GM12878 (cell line): ENCODE data around the gene KCNQ1.

Experiments
- CTCF ChIP-seq, 3 experiments: IDR thresholded peaks in 2 of 3; conservative IDR thresholded peaks in 1 of 3; 2 replicates each; pipeline ENCODE4 v1.5.1; 2011; ENCODE audit warnings: low read depth in 3 of 3, low read length in 3 of 3, mild to moderate bottlenecking in 3 of 3, control low read depth in 2 of 3, moderate library complexity in 2 of 3, inconsistent platforms in 1 of 3, mixed read lengths in 1 of 3; ENCODE audit not compliant: control insufficient read depth in 2 of 3, insufficient read depth in 1 of 3; ENCODE audit errors: extremely low read depth in 1 of 3
- EZH2 ChIP-seq: IDR thresholded peaks from 2 replicates; pipeline ENCODE4 v1.6.1; 2012; ENCODE audit warnings: low read depth, mild to moderate bottlenecking, control low read depth, inconsistent platforms, low read length, borderline replicate concordance; ENCODE audit not compliant: control insufficient read depth
- NFIC ChIP-seq: IDR thresholded peaks from 2 replicates; pipeline ENCODE4 v1.6.1; 2012; ENCODE audit warnings: low read depth, mild to moderate bottlenecking, inconsistent platforms, low read length, moderate library complexity
- NFXL1 ChIP-seq: fragments of 450-650 bp; IDR thresholded peaks from 2 replicates; pipeline ENCODE4 v1.6.1; 2017; ENCODE audit warnings: antibody characterized with exemption, mild to moderate bottlenecking, borderline replicate concordance
- POLR2AphosphoS5 ChIP-seq: IDR thresholded peaks from 2 replicates; pipeline ENCODE4 v1.6.1; 2011; ENCODE audit warnings: mild to moderate bottlenecking, low read length, inconsistent platforms
- SIN3A ChIP-seq: IDR thresholded peaks from 2 replicates; pipeline ENCODE4 v1.6.1; 2012; ENCODE audit warnings: low read depth, low read length, improper control_type of control experiment
- SP1 ChIP-seq: IDR thresholded peaks from one replicate; pipeline ENCODE4 v1.6.1; 2011; ENCODE audit warnings: low read depth, low read length
- SPI1 ChIP-seq: IDR thresholded peaks from 2 replicates; pipeline ENCODE4 v1.6.1; 2011; ENCODE audit warnings: low read depth, mild to moderate bottlenecking, low read length, moderate library complexity, borderline replicate concordance; ENCODE audit not compliant: insufficient read depth
- SRF ChIP-seq, 2 experiments: IDR thresholded peaks; 2 replicates each; pipeline ENCODE4 v1.6.1; 2011; ENCODE audit warnings: low read depth in 2 of 2, low read length in 2 of 2, mild to moderate bottlenecking in 1 of 2, moderate library complexity in 1 of 2
- TAF1 ChIP-seq: IDR thresholded peaks from 2 replicates; pipeline ENCODE4 v1.6.1; 2011; ENCODE audit warnings: mild to moderate bottlenecking, low read depth, low read length, borderline replicate concordance
- TF ChIP-seq, protein P1 (sequence below): IDR thresholded peaks from 2 replicates; pipeline ENCODE4 v1.6.1; 2012; ENCODE audit warnings: mild to moderate bottlenecking, low read depth, low read length
- TF ChIP-seq, protein P2 (sequence below): IDR thresholded peaks from 2 replicates; pipeline ENCODE4 v1.6.1; 2012; ENCODE audit warnings: low read depth, low read length, improper control_type of control experiment
- TF ChIP-seq, protein P3 (sequence below): fragments of 450-650 bp; IDR thresholded peaks from 2 replicates; pipeline ENCODE4 v1.6.1; 2017; ENCODE audit warnings: borderline replicate concordance

- TF ChIP-seq POLR2AphosphoS5 (no peak), CTCF (IDR thresholded peaks at IDR 0.05 in 2 of 3, conservative IDR thresholded peaks at IDR 0.05 in 1 of 3; ENCODE audit: control insufficient read depth in 2 of 3, extremely low read depth in 1 of 3, insufficient read depth in 1 of 3, low read depth in 3 of 3, low read length in 3 of 3) (no peak), EZH2 (no peak), SRF (IDR thresholded peaks at IDR 0.05; ENCODE audit: low read depth in 2 of 2, low read length in 2 of 2) (no peak), NFXL1 (no peak), TAF1 (no peak), SIN3A (no peak), SPI1 (no peak), NFIC (no peak), SP1 (no peak)
- TF ChIP-seq, protein P1, sequence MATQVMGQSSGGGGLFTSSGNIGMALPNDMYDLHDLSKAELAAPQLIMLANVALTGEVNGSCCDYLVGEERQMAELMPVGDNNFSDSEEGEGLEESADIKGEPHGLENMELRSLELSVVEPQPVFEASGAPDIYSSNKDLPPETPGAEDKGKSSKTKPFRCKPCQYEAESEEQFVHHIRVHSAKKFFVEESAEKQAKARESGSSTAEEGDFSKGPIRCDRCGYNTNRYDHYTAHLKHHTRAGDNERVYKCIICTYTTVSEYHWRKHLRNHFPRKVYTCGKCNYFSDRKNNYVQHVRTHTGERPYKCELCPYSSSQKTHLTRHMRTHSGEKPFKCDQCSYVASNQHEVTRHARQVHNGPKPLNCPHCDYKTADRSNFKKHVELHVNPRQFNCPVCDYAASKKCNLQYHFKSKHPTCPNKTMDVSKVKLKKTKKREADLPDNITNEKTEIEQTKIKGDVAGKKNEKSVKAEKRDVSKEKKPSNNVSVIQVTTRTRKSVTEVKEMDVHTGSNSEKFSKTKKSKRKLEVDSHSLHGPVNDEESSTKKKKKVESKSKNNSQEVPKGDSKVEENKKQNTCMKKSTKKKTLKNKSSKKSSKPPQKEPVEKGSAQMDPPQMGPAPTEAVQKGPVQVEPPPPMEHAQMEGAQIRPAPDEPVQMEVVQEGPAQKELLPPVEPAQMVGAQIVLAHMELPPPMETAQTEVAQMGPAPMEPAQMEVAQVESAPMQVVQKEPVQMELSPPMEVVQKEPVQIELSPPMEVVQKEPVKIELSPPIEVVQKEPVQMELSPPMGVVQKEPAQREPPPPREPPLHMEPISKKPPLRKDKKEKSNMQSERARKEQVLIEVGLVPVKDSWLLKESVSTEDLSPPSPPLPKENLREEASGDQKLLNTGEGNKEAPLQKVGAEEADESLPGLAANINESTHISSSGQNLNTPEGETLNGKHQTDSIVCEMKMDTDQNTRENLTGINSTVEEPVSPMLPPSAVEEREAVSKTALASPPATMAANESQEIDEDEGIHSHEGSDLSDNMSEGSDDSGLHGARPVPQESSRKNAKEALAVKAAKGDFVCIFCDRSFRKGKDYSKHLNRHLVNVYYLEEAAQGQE, result no peak
- TF ChIP-seq, protein P2, sequence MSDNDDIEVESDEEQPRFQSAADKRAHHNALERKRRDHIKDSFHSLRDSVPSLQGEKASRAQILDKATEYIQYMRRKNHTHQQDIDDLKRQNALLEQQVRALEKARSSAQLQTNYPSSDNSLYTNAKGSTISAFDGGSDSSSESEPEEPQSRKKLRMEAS, result no peak
- TF ChIP-seq, protein P3, sequence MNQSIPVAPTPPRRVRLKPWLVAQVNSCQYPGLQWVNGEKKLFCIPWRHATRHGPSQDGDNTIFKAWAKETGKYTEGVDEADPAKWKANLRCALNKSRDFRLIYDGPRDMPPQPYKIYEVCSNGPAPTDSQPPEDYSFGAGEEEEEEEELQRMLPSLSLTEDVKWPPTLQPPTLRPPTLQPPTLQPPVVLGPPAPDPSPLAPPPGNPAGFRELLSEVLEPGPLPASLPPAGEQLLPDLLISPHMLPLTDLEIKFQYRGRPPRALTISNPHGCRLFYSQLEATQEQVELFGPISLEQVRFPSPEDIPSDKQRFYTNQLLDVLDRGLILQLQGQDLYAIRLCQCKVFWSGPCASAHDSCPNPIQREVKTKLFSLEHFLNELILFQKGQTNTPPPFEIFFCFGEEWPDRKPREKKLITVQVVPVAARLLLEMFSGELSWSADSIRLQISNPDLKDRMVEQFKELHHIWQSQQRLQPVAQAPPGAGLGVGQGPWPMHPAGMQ, result no peak
Measured at GRCh38 chr11:2577031-2577990, 132.5 kb downstream of the KCNQ1 start.
